Stimulated activated CD4-positive, alpha-beta T cell treated with anti-CD3 and anti-CD28 coated beads, Interleukin-1b, Interleukin-23, amount 100 ng/mL, for 1 hour (primary cell): Measurements from ENCODE around the gene ZSWIM9.
"Not testable (repeated sequence)": the region's sequence is repeated elsewhere in the genome, so short reads cannot be mapped to it uniquely, and the experiment has no call there.

ENCODE experiments used
- DNase-seq, 2 donors: peaks; one replicate each; pipeline ENCODE4 v3.0.0-alpha.2; 2020; ENCODE audit warnings: low read depth in 2 of 2

Gene ZSWIM9

GRCh38 chr19:48213959-48214358, 43.5 kb downstream of the ZSWIM9 start:
- DNase-seq = no peak

- DNase-seq = no peak
Measured at GRCh38 chr19:48216933-48217332, 46.5 kb downstream of the ZSWIM9 start.

GRCh38 chr19:48218997-48219396, 48.5 kb downstream of the ZSWIM9 start:
- no peak for DNase-seq

- not testable (repeated sequence) for DNase-seq
Measured at GRCh38 chr19:48220784-48221183, 50.3 kb downstream of the ZSWIM9 start.

GRCh38 chr19:48221628-48222027, 51.1 kb downstream of the ZSWIM9 start:
- DNase-seq = no peak

- no peak for DNase-seq
Measured at GRCh38 chr19:48230555-48231129, 60.2 kb downstream of the ZSWIM9 start.

GRCh38 chr19:48237057-48237456, 66.6 kb downstream of the ZSWIM9 start:
- DNase-seq = no peak

- DNase-seq = no peak
Measured at GRCh38 chr19:48239120-48239519, 68.6 kb downstream of the ZSWIM9 start.

- DNase-seq = no peak
Measured at GRCh38 chr19:48239582-48240141, 69.2 kb downstream of the ZSWIM9 start.

GRCh38 chr19:48241771-48242170, 71.3 kb downstream of the ZSWIM9 start:
- DNase-seq = not testable (repeated sequence)

- DNase-seq = no peak
Measured at GRCh38 chr19:48244281-48244680, 73.8 kb downstream of the ZSWIM9 start.

GRCh38 chr19:48246101-48246500, 75.6 kb downstream of the ZSWIM9 start:
- no peak for DNase-seq

- DNase-seq = no peak
Measured at GRCh38 chr19:48247212-48247611, 76.7 kb downstream of the ZSWIM9 start.
